OCI-LY7 (cell line): ENCODE measurements around the gene HSPBAP1.
A peak's percentile ranks its signal among the peaks of the same experiment; 100 is the strongest.

Experiments used
- CTCF ChIP-seq: fragments of 200-600 bp; sonication (generic); conservative IDR thresholded peaks from 2 replicates; pipeline ENCODE4 v1.5.1; 2014; ENCODE audit warnings: mild to moderate bottlenecking, antibody characterized with exemption, low read length, moderate library complexity, mixed read lengths
- EZH2phosphoT487 ChIP-seq: fragments of 200-600 bp; sonication (generic); IDR thresholded peaks from 2 replicates; pipeline ENCODE4 v1.6.1; 2018; ENCODE audit warnings: low read depth, borderline replicate concordance, mild to moderate bottlenecking, mixed run types, antibody characterized with exemption, low read length, moderate library complexity, mixed read lengths

DNA sequence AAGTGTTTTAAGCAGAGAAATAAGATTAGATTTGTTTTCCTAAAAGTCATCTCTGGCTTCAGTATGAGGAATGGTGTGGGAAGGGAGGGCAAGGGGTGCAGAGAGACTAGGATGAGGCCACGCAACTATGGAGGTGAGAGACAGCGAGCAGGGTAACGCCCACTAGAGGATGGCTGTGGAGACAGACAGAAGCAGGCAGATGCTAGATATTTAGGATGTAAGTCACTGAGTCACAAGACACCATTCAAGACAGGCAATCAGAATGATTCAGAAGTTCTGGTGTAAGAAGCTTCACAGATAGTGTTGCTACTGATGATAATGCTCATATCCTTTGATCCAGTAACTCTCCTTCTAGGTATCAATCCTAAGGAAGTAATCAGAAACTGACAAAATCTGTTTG lies 19.1 kb downstream of the HSPBAP1 start:
- TF ChIP-seq CTCF, result 0 out of 2 replicates have a peak, but pooled peaks have one; percentile 19
- no peak for TF ChIP-seq EZH2phosphoT487
